ENCODE results near the gene CCDC149.

CCDC149 gene

DNA sequence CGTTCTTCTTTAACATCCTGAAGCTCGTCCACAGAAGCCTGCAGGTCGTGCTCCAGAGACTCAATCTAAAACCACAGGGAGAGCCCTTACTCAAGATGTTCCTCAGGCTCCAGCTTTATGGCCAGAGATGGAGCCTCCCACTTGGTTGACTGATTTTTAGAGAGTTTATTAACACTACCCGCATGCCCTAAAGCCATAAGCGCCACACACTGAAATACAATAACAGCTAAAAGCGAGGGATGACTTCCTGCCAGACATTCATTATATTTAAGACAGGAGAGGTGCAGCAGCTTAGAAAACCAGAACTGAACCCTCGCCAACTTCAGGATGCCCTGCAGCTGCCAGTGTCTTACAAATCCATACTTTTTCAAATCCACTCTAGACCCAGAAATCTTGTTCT, 75.5 kb downstream of the CCDC149 start:
- DNase-seq (ENCODE audit: extremely low read depth, low read depth), result no peak
- no peak for TF ChIP-seq CTCF (IDR thresholded peaks at IDR 0.05; ENCODE audit: low read depth, low read length)

DNA sequence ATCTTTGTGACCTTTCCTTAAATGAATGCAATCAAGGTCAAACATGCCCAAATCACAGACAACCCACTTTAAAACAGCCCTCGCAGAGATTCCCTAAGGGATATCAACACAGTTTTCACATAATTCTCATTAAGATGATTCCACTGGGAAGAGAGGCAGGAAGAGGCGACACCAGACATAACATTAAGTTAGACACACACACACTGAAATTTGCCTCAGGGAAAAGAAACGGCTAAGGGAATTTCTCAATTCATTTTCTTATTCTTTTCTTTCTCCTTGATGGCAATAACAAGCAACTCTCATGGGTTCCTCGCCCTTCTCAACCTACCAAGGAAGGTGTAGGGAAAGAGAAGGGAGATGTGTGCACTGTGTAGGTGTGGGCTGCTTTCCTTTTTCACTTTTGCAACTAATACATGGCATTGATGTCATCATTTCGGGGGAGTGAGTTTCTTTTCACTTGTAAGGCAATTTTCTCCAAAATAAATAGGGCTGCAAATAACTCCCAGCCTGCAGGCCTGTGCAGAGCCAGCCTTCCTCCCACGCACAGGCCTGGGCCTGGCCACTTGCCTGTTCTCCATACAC, 76.1 kb downstream of the CCDC149 start:
- no peak for TF ChIP-seq CTCF (IDR thresholded peaks at IDR 0.05; ENCODE audit: low read depth, low read length)
- no peak for DNase-seq (ENCODE audit: extremely low read depth, low read depth)

GRCh38 chr4:24835696-24836095, 77.1 kb downstream of the CCDC149 start:
- TF ChIP-seq CTCF (IDR thresholded peaks at IDR 0.05; ENCODE audit: low read depth, low read length), result no peak
- no peak for DNase-seq (ENCODE audit: extremely low read depth, low read depth)

DNA sequence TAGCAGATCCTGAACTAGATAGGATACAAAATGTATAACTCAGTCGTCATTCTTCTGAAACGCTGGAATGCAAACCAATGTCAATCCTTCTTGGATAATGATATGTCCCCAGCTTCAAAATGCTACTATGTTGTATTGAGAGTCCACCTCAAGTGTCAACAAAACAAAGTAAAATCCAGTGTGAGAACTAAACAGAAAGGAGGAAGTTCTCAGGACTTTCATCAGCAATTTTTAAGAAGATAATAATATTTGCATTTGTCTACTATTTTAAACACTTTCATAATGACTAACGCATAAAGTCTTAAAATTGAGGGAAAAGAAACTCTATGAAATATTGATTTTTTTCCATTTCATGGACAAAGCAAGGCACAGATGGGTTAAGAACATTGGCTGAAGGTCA, 81.2 kb downstream of the CCDC149 start:
- no peak for TF ChIP-seq CTCF (IDR thresholded peaks at IDR 0.05; ENCODE audit: low read depth, low read length)
- DNase-seq (ENCODE audit: extremely low read depth, low read depth), result no peak

GRCh38 chr4:24824720-24825119, 88.1 kb downstream of the CCDC149 start:
- TF ChIP-seq CTCF (IDR thresholded peaks at IDR 0.05; ENCODE audit: low read depth, low read length), result no peak
- no peak for DNase-seq (ENCODE audit: extremely low read depth, low read depth)

- no peak for TF ChIP-seq CTCF (IDR thresholded peaks at IDR 0.05; ENCODE audit: low read depth, low read length)
- DNase-seq (ENCODE audit: extremely low read depth, low read depth), result no peak
These were observed 92.3 kb downstream of the CCDC149 start for GRCh38 chr4:24820541-24820940.

DNA sequence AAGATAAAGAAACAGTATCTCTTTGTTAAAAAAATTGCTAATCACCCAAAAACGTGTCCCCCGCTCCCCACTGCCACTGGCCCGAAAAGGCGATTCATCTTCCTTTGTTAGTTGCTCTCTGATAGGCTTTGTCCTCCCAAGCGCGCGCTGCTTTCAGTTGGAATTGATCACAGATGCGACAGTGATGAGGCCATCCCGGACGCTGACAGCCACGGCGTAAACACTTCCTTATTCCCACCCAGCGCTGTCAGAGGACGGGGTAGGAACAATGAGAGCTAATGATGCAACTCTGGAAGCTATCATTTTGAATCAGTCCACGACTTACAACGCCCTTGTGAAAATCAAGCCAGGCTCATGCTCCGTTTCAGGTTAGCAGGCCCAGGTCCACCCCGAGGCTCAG, 96.0 kb downstream of the CCDC149 start:
- TF ChIP-seq CTCF (IDR thresholded peaks at IDR 0.05; ENCODE audit: low read depth, low read length), result no peak
- no peak for DNase-seq (ENCODE audit: extremely low read depth, low read depth)

Data from AG09319 (cell line).